HG03342 (cell line): ENCODE data around the gene ACTR1A.
A peak's percentile ranks its signal among the peaks of the same experiment; 100 is the strongest.
"Not testable (repeated sequence)": the region's sequence is repeated elsewhere in the genome, so short reads cannot be mapped to it uniquely, and the experiment has no call there.

Source experiments
- ATAC-seq: cut with Tn5 transposase; IDR thresholded peaks from one replicate; pipeline ENCODE4 v1.9.1; 2021; ENCODE audit warnings: mild to moderate bottlenecking, moderate library complexity; ENCODE audit not compliant: unreplicated experiment

The ACTR1A gene

GRCh38 chr10:102515724-102516123 lies 13.2 kb upstream of the ACTR1A start:
- no peak for ATAC-seq

DNA sequence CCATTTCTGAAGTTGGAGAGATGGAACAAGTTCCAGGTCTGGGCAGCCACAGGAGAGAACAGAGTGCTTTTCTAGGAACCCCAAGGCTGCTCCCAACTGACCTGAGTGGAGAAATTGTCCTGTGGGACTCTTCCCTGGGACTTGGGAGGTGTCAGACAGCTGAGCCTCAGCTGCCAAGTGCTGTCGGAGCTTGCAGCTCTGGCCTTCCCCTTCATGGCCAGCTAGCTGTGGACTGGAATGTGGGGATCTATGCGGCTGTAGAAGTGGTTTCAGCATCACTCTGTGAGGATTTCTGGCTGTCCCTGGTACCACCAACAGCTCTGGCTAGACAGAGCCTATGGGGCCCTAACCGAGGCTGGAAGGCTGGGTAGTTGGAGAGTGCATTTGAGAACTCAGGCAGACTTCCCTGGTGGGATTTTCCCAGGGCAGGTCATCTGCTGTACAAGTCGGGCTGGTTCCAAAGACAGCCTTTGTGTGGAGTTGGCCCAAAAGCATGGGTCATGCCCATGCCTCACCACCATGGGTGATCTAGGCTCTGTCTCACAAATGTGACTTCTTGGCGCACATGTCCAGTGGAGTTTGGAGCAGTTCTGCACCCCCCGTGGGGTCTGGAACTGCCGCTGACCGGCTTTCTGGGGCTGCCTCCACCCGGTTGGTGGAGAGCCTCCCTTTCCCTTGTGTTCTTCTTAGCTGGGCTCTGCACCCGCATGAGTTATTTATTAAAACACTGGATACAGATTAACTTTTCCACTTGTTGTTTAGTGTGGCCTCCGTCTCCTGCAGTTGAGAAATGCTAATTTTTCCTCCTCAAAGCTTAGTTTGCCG lies 12.2 kb upstream of the ACTR1A start:
- ATAC-seq, result no peak

DNA sequence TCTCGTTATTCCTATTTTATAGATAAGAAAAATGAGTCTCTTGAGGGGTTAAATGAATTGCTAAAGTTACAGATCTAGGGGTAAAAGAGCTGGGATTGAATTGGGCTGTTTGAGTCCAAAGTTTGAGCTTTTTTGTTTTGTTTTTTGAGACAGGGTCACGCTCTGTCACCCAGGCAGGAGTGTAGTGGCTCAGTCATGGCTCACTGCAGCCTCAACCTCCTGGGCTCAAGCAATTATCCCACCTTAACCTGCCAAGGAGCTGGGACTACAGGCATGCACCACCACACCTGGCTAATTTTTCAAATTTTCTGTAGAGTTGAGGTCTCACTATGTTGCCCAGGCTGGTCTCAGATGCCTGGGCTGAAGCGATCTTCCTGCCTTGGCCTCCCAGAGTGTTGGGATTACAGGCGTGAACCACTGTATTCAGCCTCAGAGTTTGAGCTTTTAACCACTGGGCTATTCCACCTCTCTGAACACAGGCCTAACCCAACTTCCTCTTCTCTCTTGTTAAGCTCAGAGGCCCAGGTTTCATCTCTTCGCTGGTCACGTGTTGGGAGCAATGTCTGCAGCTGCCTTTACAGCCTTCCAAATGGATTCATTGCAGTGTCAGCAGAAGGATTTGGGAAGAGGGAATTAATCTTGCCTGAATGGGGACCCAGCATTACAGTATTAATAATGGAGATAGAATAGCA lies 9.2 kb upstream of the ACTR1A start:
- ATAC-seq, result peak; percentile 94

DNA sequence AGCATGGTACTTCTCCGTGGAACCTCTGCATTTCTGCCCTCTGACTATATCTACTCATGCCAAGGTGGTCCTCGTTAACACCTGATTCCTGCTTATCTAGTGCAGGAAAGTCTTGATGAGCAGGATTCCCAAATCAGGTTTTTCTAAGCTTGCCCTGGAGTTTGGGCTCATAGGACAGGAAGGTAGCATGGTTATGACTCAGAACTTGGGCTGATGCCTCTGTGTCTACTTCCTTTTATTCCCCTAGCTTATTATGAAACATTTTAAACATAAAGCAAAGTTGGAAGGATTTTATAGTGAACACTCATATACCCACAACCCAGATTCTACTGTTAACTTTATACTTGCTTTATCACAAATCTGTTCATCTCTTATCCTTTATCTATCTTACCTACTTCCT lies 6.9 kb upstream of the ACTR1A start:
- ATAC-seq, result no peak

- ATAC-seq, result no peak
These were observed 6.0 kb upstream of the ACTR1A start for GRCh38 chr10:102508506-102508905.

DNA sequence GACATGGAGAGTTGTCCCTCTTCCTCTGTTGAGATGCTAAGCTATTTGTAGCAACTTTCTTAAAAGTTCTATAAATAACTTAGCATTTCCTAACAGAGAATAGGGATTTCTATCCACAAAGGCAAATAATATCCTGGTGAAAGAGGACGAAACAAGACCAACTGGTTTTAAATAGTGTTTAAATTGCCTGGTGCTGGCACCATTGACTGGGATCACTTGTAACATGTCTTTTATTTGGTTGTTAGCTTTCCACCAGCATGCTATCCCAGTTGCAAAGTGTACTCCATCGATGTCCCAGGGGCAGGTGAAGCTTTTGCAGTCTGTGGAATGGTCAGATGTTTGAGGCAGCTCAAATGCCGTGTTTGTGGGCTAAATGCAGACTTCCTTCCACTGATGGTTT lies 5.0 kb upstream of the ACTR1A start:
- ATAC-seq, result no peak

DNA sequence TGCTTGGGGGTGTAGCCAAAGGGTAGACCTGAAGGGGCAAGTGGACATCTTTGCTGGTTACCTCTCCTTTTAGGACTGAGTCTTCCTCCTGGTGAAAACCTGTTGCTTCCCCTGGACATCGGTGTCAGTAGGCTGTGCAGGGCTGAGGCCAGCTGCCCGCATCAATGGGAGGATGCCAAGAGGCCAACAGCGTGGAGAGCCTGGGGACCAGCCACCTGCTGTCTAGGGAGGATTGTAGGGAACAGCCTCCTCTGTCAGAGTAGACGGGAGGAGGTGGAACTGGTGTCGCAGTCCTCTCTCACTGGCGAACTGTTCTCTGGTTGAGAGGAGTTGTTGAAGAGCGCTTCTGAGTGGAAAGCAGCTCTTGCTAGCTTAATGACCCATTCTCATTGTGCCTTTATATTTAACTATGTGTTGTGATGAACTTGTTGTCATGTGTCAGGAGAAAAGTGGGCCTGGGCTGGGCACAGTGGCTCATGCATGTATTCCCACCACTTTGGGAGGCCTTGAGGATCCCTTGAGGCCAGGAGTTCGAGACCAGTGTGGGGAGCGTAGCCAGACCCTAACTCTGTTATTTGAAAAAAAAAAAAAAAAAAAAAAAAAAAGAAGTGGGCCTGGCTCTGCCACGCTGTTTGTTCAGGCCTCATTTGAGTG lies 3.1 kb upstream of the ACTR1A start:
- no peak for ATAC-seq

DNA sequence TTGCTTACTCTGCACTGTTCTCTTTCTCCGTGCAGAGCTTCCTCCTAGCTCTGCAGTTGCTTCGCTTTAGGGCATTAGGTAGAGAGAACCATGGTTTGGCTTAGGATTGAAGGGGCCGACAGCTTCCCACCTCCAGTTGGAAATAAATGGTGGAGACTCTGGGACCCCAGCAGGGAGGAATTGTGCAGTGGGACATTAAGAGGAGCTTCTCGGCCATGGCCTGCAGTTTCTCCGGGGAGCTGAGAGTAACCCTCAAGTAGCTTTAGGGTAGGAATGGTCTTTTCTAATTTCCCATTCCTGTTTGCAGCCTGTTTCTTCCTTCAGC lies 2.4 kb upstream of the ACTR1A start:
- ATAC-seq, result no peak

- ATAC-seq, result no peak
These were observed 1.9 kb upstream of the ACTR1A start for GRCh38 chr10:102504179-102504975.

GRCh38 chr10:102503264-102504178 lies 1.0 kb upstream of the ACTR1A start, which contains the start of gene SUFU:
Gene SUFU (plus strand): TSS chr10:102503972. CDS start chr10:102504153, 181 bp downstream.
- ATAC-seq, result peak; percentile 62

- peak; percentile 69 for ATAC-seq
These were observed 529 bp downstream of the ACTR1A start for GRCh38 chr10:102502029-102502336.

GRCh38 chr10:102501201-102502028 lies 1.1 kb downstream of the ACTR1A start:
- ATAC-seq, result no peak

- ATAC-seq, result not testable (repeated sequence)
These were observed 1.8 kb downstream of the ACTR1A start for GRCh38 chr10:102500686-102501085.

DNA sequence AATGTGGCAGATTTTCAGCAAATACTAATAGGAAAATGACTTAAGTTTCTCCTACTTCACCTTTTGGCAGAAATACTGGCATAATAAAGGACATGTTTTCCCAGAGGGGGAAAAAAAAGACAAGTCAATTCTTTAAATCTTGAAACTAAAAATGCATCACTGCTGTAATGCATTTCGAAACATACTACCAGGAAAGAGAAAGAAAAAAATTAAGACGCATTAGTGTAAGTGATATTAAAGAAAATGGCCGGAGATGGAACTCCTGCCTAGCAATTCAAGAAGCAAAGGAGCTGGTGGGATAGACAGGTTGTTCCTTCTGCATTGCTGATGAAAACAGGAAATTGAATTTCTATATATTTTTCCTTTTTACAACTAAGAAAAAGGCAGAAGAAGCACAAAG lies 3.2 kb downstream of the ACTR1A start:
- no peak for ATAC-seq

DNA sequence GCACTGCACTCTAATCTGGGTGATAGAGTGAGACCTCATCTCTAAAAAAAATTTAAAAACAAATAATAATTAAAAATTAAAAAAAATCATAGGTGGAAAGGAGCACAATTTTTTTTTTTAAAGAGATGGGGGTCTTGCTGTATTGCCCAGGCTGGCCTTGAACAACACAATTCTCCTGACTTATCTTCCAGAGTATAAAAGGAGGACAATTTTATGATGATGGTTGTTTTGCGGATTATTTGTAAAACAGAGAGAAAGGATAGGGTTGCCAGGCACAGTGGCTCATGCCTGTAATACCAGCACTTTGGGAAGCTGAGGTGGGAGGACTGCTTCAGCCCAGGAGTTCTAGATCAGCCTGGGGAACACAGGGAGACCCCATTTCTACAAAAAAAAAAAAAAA lies 5.0 kb downstream of the ACTR1A start:
- no peak for ATAC-seq

DNA sequence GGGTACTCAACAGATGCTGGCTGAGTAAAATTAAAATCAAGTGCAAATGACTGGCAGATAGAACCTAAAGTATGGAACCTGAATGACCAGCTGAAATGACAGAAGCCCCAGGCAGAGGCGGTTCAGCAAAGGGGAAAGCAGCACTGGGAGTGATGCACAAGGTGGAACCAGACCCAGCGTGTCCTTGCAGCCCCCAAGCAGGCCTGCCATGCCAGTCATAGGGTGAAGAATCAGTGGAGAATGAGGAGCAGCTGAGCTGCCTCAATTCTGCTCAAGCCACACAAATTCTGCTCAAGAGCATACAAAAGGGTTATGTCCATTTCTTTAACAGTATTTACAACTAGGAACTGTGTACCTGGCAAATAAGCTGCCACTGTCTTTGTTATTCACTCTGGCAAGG lies 8.7 kb downstream of the ACTR1A start:
- no peak for ATAC-seq

- no peak for ATAC-seq
These were observed 9.5 kb downstream of the ACTR1A start for GRCh38 chr10:102492983-102493382.

- ATAC-seq, result no peak
These were observed 10.1 kb downstream of the ACTR1A start for GRCh38 chr10:102492344-102492939.

DNA sequence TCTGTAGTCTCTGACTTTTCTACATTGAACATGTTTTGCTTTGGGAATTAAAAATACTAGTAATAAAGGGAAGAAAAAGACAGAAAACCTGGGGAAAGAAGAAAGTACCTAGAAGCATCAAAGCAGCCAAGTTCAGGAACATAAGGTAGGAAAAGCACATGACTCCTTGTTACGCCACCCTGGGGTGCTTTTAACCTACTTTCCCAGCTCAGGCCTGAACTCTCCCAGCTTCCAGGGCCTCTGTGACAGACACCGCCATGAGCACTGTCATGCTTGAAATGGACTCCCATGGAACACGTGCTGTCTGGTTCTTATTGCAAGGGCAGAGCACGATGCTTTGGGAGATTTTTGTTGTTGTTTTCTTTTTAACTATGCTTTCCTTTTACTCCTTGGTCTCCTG lies 11.4 kb downstream of the ACTR1A start:
- ATAC-seq, result no peak
